GM19043 (cell line): ENCODE measurements around the gene C11orf16.
"Not testable (repeated sequence)": the region's sequence is repeated elsewhere in the genome, so short reads cannot be mapped to it uniquely, and the experiment has no call there.

Source experiments
- ATAC-seq: cut with Tn5 transposase; IDR thresholded peaks from one replicate; pipeline ENCODE4 v1.9.1; 2021; ENCODE audit warnings: low read depth; ENCODE audit not compliant: unreplicated experiment

C11orf16 gene

GRCh38 chr11:8937659-8938058 is 4.9 kb upstream of the C11orf16 start:
- ATAC-seq: no peak

DNA sequence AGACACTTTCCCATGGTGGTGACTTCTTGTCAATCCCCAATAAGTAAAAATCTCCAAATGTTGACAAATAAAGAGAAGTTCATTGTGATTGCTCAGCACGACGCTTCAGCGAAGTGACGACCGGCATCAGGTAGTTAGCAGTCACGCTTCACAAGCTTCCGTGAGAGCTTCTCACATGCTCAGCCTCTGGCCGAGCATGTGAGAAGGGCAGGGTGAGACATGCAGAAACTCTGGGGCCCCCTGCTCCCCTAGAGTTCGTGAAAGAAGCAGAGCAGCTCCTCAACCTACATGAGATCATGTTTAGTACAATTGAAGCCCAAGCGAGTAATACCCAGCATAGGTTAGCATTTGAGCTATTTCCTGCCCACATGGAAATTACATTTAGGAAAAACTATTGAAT is 4.4 kb upstream of the C11orf16 start:
- ATAC-seq: no peak

DNA sequence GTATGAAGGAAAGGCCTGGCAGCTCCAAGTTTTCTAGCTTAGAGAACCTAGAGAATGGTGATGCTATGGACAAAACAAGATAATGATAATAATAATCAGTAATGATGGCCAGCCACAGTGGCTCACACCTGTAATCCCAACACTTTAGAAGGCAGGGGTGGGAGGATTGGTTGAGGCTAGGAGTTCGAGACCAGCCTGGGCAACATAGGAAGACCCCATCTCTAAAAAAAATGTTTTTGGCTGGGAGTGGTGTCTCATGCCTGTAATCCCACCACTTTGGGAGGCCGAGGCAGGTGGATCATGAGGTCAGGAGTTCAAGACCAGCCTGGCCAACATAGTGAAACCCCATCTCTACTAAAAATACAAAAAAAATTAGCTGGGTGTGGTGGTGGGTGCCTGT is 3.0 kb upstream of the C11orf16 start:
- not testable (repeated sequence) for ATAC-seq

GRCh38 chr11:8934742-8935488 is 2.2 kb upstream of the C11orf16 start:
- no peak for ATAC-seq

DNA sequence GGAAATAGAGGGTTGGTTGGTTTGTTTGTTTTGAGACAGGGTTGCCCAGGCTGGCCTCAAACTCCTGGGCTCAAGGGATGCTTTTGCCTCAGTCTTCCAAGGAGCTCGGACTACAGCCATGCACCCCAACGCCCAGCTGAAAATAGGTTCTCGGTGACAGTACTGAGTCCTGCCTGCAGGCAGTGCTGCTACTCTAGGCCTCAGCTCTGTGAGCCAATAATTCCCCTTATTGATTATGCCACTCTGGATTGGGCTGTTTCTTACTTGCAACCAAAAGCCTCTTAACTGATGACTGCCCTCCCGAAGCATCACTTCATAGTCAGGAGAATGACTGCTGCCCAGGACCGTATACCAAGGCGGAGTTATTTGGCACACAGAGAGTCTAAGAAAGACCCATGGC is 1.2 kb upstream of the C11orf16 start:
- ATAC-seq: no peak

GRCh38 chr11:8930456-8931175 is 2.1 kb downstream of the C11orf16 start:
- no peak for ATAC-seq

GRCh38 chr11:8928981-8929615 is 3.6 kb downstream of the C11orf16 start:
- no peak for ATAC-seq

DNA sequence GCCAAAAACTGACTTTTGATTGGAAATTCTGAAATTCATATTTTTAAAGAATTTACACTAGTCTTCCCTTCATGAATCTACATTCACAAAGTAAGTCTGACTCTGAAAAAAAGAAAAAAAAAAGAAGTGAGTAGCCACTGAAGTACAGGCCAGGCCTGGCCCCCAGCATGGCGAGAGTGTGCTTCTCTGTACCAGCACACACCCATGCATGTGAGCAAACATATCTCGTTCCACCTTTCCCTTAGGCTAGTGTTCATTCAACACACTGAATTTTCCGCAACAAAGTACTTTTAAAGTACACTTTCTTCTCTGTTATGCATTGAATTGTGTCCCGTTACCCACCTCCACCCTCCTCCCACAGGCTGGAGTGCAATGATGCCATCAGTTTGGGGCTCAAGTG is 4.5 kb downstream of the C11orf16 start:
- ATAC-seq: no peak

- no peak for ATAC-seq
Observed at GRCh38 chr11:8927233-8927632, 5.5 kb downstream of the C11orf16 start.

DNA sequence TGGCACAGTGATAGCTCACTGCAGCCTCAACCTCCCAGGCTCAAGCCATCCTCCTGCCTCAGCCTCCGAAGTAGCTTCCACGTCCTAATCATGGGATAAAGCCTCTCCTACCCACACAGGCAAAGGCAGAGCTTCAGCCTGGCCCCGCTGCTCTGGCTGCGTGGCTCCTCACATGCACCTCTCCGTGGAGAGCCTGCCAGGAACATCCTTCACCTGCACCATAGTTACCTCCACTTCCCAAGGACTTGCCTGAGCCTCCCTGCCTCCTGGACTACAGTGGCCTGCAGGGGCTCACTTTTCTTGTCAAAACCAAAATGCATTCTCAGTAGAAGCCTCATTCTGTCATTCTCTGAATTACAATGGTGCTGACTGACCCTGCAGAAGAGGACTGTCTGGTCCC is 6.5 kb downstream of the C11orf16 start:
- no peak for ATAC-seq

DNA sequence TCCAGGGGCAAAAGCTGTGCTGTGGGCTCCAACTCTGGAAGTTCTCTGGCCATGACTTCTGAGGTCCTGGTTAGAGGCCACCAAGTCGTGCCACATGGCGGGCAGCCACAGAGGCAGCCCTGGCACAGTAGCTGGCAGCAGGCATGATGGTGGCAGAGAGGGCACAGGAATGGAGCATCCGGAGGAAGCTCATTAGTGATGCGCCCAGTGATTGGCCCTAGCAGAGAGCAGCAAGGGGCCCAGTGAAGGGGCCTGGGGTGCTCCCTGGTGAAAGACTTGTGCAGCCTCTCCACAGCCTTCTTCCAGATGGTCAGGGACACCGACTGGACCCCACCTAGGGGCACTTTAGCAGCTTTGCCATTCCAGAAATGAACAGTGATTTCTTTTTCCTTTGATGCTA is 7.0 kb downstream of the C11orf16 start:
- ATAC-seq: no peak

GRCh38 chr11:8922691-8923090 is 10.1 kb downstream of the C11orf16 start:
- no peak for ATAC-seq

GRCh38 chr11:8917157-8917825 is 15.5 kb downstream of the C11orf16 start:
- ATAC-seq: no peak

DNA sequence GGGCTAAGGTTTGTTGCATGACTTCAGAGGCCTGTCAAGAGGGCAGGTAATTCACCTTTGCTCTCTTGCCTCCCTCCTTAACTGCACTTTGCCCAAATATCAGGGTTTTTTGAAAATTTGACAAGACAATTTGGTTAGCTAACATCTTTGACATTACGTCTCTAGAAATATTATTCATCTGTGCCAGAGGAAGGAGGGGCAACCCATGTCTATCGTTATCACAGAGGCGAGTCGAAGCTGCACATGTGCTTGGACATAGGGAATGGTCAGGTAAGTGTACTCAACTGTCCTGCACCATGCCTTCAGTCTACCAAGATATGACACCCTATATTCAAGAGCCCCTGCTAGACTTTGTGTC is 18.1 kb downstream of the C11orf16 start:
- no peak for ATAC-seq

DNA sequence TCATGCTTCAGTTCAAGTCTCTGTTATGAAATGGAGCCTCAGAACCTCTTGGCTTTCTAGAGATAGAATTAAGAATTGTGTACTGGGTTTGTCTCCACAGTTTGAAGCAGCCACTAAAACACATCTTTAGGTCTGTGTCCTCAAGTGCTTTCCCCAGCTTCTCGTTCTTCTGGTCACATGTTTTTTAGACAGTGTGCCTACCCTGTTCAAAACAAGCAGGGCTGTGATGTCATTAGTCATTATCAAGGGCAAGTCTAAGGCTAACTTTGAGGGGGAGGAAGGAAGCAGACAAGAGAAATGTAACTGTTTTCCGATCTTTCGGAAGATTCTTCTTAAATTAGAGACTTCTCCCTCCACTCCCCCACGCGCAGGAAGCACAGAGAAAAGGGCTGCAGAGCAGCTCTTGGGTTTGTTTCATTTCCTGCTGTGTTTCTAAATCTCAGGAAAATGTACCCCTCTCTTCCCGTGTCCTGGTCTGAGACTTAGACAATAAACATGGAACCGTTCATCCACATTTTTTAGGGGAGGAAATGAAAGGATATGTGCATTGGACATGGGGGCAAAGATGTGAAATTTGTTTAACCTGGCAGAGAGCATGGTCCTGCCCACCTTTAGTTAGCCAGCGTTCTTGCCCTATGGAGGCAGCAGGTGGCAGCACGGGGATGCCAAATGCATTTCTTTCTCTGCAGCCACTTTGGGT is 18.6 kb downstream of the C11orf16 start:
- no peak for ATAC-seq

GRCh38 chr11:8911029-8911823 is 21.5 kb downstream of the C11orf16 start, which contains the start of gene AKIP1:
Gene AKIP1, plus strand, starts transcription at chr11:8911189. Its CDS starts 261 bp downstream, at chr11:8911450.
- peak; percentile 67 for ATAC-seq

GRCh38 chr11:8910649-8911026 is 22.1 kb downstream of the C11orf16 start:
- ATAC-seq: no peak

DNA sequence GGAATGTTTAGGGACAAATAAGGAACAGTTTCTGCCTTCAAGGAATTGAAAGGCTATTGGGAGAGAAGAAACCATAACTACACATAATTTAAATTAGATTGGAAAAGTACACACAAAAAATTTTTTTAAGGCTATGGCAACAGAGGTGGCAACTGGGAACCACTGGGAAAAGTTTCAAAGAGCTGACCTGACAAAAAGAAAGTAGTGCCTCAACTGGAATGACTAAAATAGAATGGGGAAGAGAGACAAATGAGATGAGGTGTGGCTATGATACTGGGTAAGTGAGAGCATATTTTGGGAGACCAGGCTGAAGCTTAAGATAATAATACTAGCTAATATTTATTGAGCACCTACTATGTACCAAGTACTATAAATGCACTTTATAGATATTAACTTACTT is 24.6 kb downstream of the C11orf16 start:
- no peak for ATAC-seq

DNA sequence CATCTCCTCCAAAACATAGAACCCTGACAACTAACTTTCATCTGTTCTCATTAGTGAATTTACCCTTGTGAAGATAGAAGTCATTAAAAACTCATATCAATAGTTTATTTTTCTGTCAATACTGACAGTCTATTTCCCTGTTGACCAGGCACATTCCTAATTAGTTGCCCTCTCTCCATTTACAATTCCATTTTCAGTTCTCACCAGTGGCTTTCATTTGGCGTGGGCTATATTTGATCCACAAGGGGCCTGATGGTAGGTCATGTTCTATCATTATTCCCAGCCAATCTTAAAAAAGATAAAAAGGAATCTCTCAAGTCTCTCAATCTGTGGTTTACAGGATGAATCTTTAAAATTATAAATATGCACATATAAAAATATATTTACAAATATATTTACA is 25.6 kb downstream of the C11orf16 start:
- ATAC-seq: no peak
